Gastroesophageal sphincter (tissue), 4 donors: ENCODE results near the gene BSX. TPM values are rescaled to one million over a fixed set of nuclear protein-coding genes. Genes with fewer than 3 reads are reported as not detected.

Experiments
- ATAC-seq: fragments of 150-250 bp; one replicate; pipeline ENCODE4 v1.9.1; 2016; ENCODE audit warnings: mild to moderate bottlenecking, moderate library complexity
- H3K27ac ChIP-seq, 4 donors: fragments of 200-600 bp; sonication (generic) in 3 of 4; 1 replicate in 3 of 4; 2 replicates in 1 of 4; pipeline ENCODE4 v1.5.1; 2016 to 2019
- H3K27me3 ChIP-seq: fragments of 200-600 bp; sonication (generic); one replicate; pipeline ENCODE4 v1.5.1; 2019
- H3K36me3 ChIP-seq, 2 donors: fragments of 200-600 bp; sonication (generic); one replicate each; pipeline ENCODE4 v1.5.1; 2019; ENCODE audit warnings: control low read depth in 1 of 2
- H3K4me1 ChIP-seq, 3 donors: fragments of 200-600 bp; sonication (generic); 1 replicate in 2 of 3; 2 replicates in 1 of 3; pipeline ENCODE4 v1.5.1; 2016 to 2019; ENCODE audit warnings: control low read depth in 2 of 3
- H3K4me3 ChIP-seq, 2 donors: fragments of 200-600 bp; sonication (generic); one replicate each; pipeline ENCODE4 v1.5.1; 2019; ENCODE audit warnings: mild to moderate bottlenecking in 1 of 2, moderate library complexity in 1 of 2
- H3K9me3 ChIP-seq, 3 donors: fragments of 200-600 bp; sonication (generic); one replicate each; pipeline ENCODE4 v1.5.1; 2017 to 2019; ENCODE audit warnings: control low read depth in 2 of 3
- CTCF ChIP-seq, 4 experiments: fragments of 200-600 bp in 2 of 4; fragments of 450-650 bp in 2 of 4; sonication (generic) in 1 of 4; IDR thresholded peaks; one replicate each; pipeline ENCODE4 v1.5.1; 2017 to 2019; ENCODE audit warnings: antibody characterized with exemption in 4 of 4, mild to moderate bottlenecking in 2 of 4, moderate library complexity in 2 of 4
- EP300 ChIP-seq: sonication (generic); formaldehyde crosslinking; IDR thresholded peaks from one replicate; pipeline ENCODE4 v1.6.1; 2017; ENCODE audit warnings: antibody characterized with exemption, mild to moderate bottlenecking
- POLR2A ChIP-seq, 2 donors: fragments of 450-650 bp; IDR thresholded peaks; one replicate each; pipeline ENCODE4 v1.6.1; 2017; ENCODE audit warnings: antibody characterized with exemption in 2 of 2, mild to moderate bottlenecking in 2 of 2, moderate library complexity in 1 of 2
- POLR2AphosphoS5 ChIP-seq: sonication (generic); formaldehyde crosslinking; IDR thresholded peaks from one replicate; pipeline ENCODE4 v1.6.1; 2017; ENCODE audit warnings: antibody characterized with exemption
- WGBS, 2 donors: methylation state at CpG; one replicate each; pipeline ENCODE4 v1.1.5; 2018; ENCODE audit warnings: low coverage in 1 of 2; 5-methylcytosine and 5-hydroxymethylcytosine counted together
- total RNA-seq, 4 donors: library from RNA; depleted of rRNA; stranded (reverse); fragments of >200 nt; gene quantifications; one replicate each; pipeline ENCODE4 v1.1.0, GENCODE V29; 2016

Gene BSX
- not detected for total RNA-seq

- peaks cover 0 to 53% (median 28%) of the 10 kb centered on the region in 3 donors for H3K4me1 ChIP-seq
- peaks cover 100% of the 10 kb centered on the region for H3K27me3 ChIP-seq
Observed at GRCh38 chr11:122981388-122982264, at the start of gene BSX. Gene BSX (minus strand): TSS chr11:122981834. CDS start chr11:122981671, 163 bp downstream.

GRCh38 chr11:123030517-123030916 lies 48.9 kb upstream of the BSX start:
- Histone ChIP-seq H3K36me3 (no peaks in the 10 kb centered on the region), H3K27me3 (peaks cover 9% of the 10 kb centered on the region), H3K4me3 (no peak overlapping the region), H3K27ac (no peak overlapping the region), H3K9me3 (no peaks in the 10 kb centered on the region), H3K4me1 (no peaks in the 10 kb centered on the region)
- 70 to 73% methylated on average over 4 of the region's 4 CpGs for WGBS, 2 donors
- no peak for TF ChIP-seq POLR2A (IDR thresholded peaks at IDR 0.05)
- no peak for TF ChIP-seq CTCF (IDR thresholded peaks at IDR 0.05)
- TF ChIP-seq POLR2AphosphoS5, result no peak
- TF ChIP-seq EP300, result no peak
- no peak for ATAC-seq

More at GRCh38 chr11:122981388-122982264, at the start of gene BSX:
- TF ChIP-seq POLR2A (IDR thresholded peaks at IDR 0.05) (no peak), EP300 (no peak), CTCF (IDR thresholded peaks at IDR 0.05) (no peak), POLR2AphosphoS5 (no peak)
- H3K9me3 ChIP-seq, result no peaks in the 10 kb centered on the region
- no peak within 1 kb of the TSS for H3K4me3 ChIP-seq
- ATAC-seq, result no peak
- 7 to 18% methylated on average over 4 to 15 of the region's 35 CpGs for WGBS, 2 donors
- no peak within 1 kb of the TSS for H3K27ac ChIP-seq
- H3K36me3 ChIP-seq, result no peaks in the 10 kb centered on the region

- no peak for ATAC-seq
- no peak overlapping the region for H3K4me3 ChIP-seq
- peaks cover 0 to 9% (median 0%) of the 10 kb centered on the region in 3 donors for H3K4me1 ChIP-seq
- H3K9me3 ChIP-seq, result no peaks in the 10 kb centered on the region
- no peaks in the 10 kb centered on the region for H3K36me3 ChIP-seq
- TF ChIP-seq CTCF (IDR thresholded peaks at IDR 0.05), result peak in 2 of 4 experiments; percentile 21 to 48
- no peak for TF ChIP-seq POLR2A (IDR thresholded peaks at IDR 0.05)
- no peak overlapping the region for H3K27ac ChIP-seq
- 49% methylated on average over 2 of the region's 2 CpGs; no CpG with 5 or more reads in 1 of the 2 donors for WGBS, 2 donors
- H3K27me3 ChIP-seq, result peaks cover 38% of the 10 kb centered on the region
Observed at GRCh38 chr11:123020968-123021367, 39.3 kb upstream of the BSX start.

GRCh38 chr11:123018702-123019101 lies 37.1 kb upstream of the BSX start:
- Histone ChIP-seq H3K4me1 (peaks cover 0 to 9% (median 0%) of the 10 kb centered on the region in 3 donors), H3K27ac (no peak overlapping the region), H3K36me3 (no peaks in the 10 kb centered on the region), H3K27me3 (peaks cover 22% of the 10 kb centered on the region), H3K9me3 (no peaks in the 10 kb centered on the region), H3K4me3 (no peak overlapping the region)
- 60% methylated on average over 1 of the region's 9 CpGs; no CpG with 5 or more reads in 1 of the 2 donors for WGBS, 2 donors
- no peak for ATAC-seq
- TF ChIP-seq POLR2AphosphoS5 (no peak), CTCF (IDR thresholded peaks at IDR 0.05) (no peak), POLR2A (IDR thresholded peaks at IDR 0.05) (no peak), EP300 (no peak)

- no peak overlapping the region for H3K4me3 ChIP-seq
- no peaks in the 10 kb centered on the region for H3K36me3 ChIP-seq
- H3K27me3 ChIP-seq, result peaks cover 13% of the 10 kb centered on the region
- TF ChIP-seq POLR2AphosphoS5 (no peak), EP300 (no peak), CTCF (IDR thresholded peaks at IDR 0.05) (no peak), POLR2A (IDR thresholded peaks at IDR 0.05) (no peak)
- no peak for ATAC-seq
- no peaks in the 10 kb centered on the region for H3K4me1 ChIP-seq
- no peaks in the 10 kb centered on the region for H3K9me3 ChIP-seq
- WGBS, 2 donors, result 66 to 74% methylated on average over 4 of the region's 4 CpGs
- no peak overlapping the region for H3K27ac ChIP-seq
Observed at GRCh38 chr11:123011510-123011909, 29.9 kb upstream of the BSX start.
